GM23248 (cell line): ENCODE data around the gene CERK. TPM values are rescaled to one million over a fixed set of nuclear protein-coding genes. Genes with fewer than 3 reads are reported as not detected.

Experiments
- DNase-seq: peaks from one replicate; pipeline ENCODE4 v3.0.0-alpha.2; 2015
- H2AFZ ChIP-seq: fragments of 200-600 bp; sonication (generic); 2 replicates; pipeline ENCODE4 v1.6.1; 2016; ENCODE audit warnings: antibody characterized with exemption
- H3F3A ChIP-seq: fragments of 200-600 bp; sonication (generic); 2 replicates; pipeline ENCODE4 v1.6.1; 2016; ENCODE audit warnings: mild to moderate bottlenecking, antibody characterized with exemption, mixed run types; ENCODE audit not compliant: insufficient read depth
- H3K27ac ChIP-seq: fragments of 200-600 bp; sonication (generic); 2 replicates; pipeline ENCODE4 v1.5.1; 2016; ENCODE audit warnings: mild to moderate bottlenecking
- H3K27me3 ChIP-seq: fragments of 200-600 bp; sonication (generic); replicated peaks from 2 replicates; pipeline ENCODE4 v1.6.1; 2016; ENCODE audit warnings: mild to moderate bottlenecking; ENCODE audit not compliant: insufficient read depth
- H3K36me3 ChIP-seq: fragments of 200-600 bp; sonication (generic); 2 replicates; pipeline ENCODE4 v1.6.1; 2016; ENCODE audit warnings: low read depth, mild to moderate bottlenecking
- H3K4me1 ChIP-seq: fragments of 200-600 bp; sonication (generic); 2 replicates; pipeline ENCODE4 v1.6.1; 2016; ENCODE audit warnings: mild to moderate bottlenecking; ENCODE audit not compliant: insufficient read depth
- H3K4me2 ChIP-seq: fragments of 200-600 bp; sonication (generic); one replicate; pipeline ENCODE4 v1.6.1; 2016; ENCODE audit warnings: mild to moderate bottlenecking; ENCODE audit not compliant: unreplicated experiment
- H3K4me3 ChIP-seq: fragments of 200-600 bp; sonication (generic); 2 replicates; pipeline ENCODE4 v1.5.1; 2016; ENCODE audit warnings: mild to moderate bottlenecking
- H3K79me2 ChIP-seq: fragments of 200-600 bp; sonication (generic); 2 replicates; pipeline ENCODE4 v1.6.1; 2016; ENCODE audit warnings: mild to moderate bottlenecking; ENCODE audit not compliant: insufficient read depth
- H3K9ac ChIP-seq: fragments of 200-600 bp; sonication (generic); 2 replicates; pipeline ENCODE4 v1.6.1; 2016; ENCODE audit warnings: mild to moderate bottlenecking
- H3K9me2 ChIP-seq: fragments of 200-600 bp; sonication (generic); 2 replicates; pipeline ENCODE4 v1.6.1; 2016; ENCODE audit warnings: mixed run types, mild to moderate bottlenecking, moderate library complexity; ENCODE audit not compliant: insufficient read depth
- H3K9me3 ChIP-seq: fragments of 200-600 bp; sonication (generic); one replicate; pipeline ENCODE4 v1.6.1; 2017; ENCODE audit warnings: low read depth
- H4K20me1 ChIP-seq: fragments of 200-600 bp; sonication (generic); 2 replicates; pipeline ENCODE4 v1.6.0; 2016; ENCODE audit not compliant: insufficient read depth
- EZH2 ChIP-seq: fragments of 200-600 bp; sonication (generic); IDR thresholded peaks from 2 replicates; pipeline ENCODE4 v1.6.1; 2018; ENCODE audit warnings: antibody characterized with exemption, mild to moderate bottlenecking; ENCODE audit not compliant: insufficient read depth, poor library complexity, severe bottlenecking
- EZH2phosphoT487 ChIP-seq: fragments of 200-600 bp; sonication (generic); IDR thresholded peaks from 2 replicates; pipeline ENCODE4 v1.6.1; 2018; ENCODE audit warnings: antibody characterized with exemption, moderate library complexity, mild to moderate bottlenecking, low read depth; ENCODE audit not compliant: insufficient read depth
- WGBS, 2 experiments: methylation state at CpG; one replicate each; pipeline ENCODE4 v1.1.6; 2015 to 2017; ENCODE audit warnings: low lambda C conversion rate in 2 of 2, low coverage in 1 of 2; ENCODE audit errors: missing lambda C conversion rate in 2 of 2; 5-methylcytosine and 5-hydroxymethylcytosine counted together
- in situ Hi-C: fragments of 300-500 bp; cut with MboI; formaldehyde crosslinking; loops from 2 replicates; pipeline ENCODE4 v1.15.0; 2020
- polyA plus RNA-seq: library from polyadenylated mRNA; unstranded; fragments of >200 nt; fragmentation: Nextera tagmentation; extraction: Ambion mirVana; gene quantifications from 2 replicates; pipeline ENCODE4 v1.2.1, GENCODE V29; 2016
- total RNA-seq: library from RNA; depleted of rRNA; stranded (reverse); fragments of >200 nt; shearing (Covaris generic); gene quantifications from 2 replicates; pipeline ENCODE4 v1.2.3, GENCODE V29; 2014

The CERK gene
- total and polyA plus RNA-seq, 2 experiments from 2014 or later = 25.3 to 45.4 TPM

DNA sequence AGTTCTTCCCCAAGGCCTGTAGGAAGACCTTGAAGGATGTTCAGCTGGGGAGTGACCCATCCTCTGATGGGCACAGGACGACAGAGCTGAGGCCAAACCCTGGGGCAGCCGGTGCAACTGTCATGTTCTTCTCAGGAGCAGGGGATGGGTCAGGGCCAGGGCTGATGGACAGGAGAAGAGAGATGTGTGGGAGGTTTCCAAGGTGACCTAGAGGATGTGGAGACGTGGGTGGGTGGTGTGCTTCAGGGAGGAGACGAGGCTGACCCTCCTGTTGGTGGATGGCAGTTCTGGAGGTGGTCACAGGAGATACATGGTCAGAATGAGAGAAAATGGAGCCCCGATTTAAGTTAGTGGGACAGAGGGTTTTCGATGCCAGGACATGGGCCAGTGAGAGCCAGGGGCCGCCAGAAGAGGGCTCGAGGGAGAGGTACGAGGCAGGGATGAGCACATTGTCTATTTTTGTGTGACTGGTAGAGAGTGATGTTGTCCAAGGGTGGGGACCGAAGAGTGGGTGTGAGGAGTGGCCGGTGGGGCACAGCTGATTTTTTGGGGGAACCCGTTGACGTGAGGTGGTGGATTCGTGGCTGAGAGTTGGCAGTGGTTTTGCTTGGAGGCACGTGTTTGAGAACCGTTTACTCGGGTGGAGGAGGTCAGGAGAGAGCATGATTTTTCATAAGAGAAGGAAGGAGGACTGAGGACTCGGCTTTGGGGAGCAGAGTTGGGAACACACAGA, 39.0 kb upstream of the CERK start:
- in situ Hi-C loops = no loop called here
- Histone ChIP-seq H2AFZ (no peak overlapping the region), H3K9me2 (no peaks in the 10 kb centered on the region), H3F3A (peaks cover 12% of the 10 kb centered on the region; the same call in 1 of the 2 replicates), H3K36me3 (no peaks in the 10 kb centered on the region), H3K9ac (no peak overlapping the region), H3K79me2 (peaks cover 88% of the 10 kb centered on the region), H3K4me3 (no peak overlapping the region), H3K4me2 (no peak overlapping the region), H3K9me3 (no peaks in the 10 kb centered on the region), H3K27me3 (no peaks in the 10 kb centered on the region), H3K27ac (no peak overlapping the region), H4K20me1 (0 out of 2 replicates have a peak, but pooled peaks cover 5% of the 10 kb centered on the region), H3K4me1 (peaks cover 14% of the 10 kb centered on the region)
- WGBS, 2 experiments = 77 to 85% methylated on average over 17 to 18 of the region's 18 CpGs
- no peak for TF ChIP-seq EZH2
- no peak for TF ChIP-seq EZH2phosphoT487
- DNase-seq = no peak

DNA sequence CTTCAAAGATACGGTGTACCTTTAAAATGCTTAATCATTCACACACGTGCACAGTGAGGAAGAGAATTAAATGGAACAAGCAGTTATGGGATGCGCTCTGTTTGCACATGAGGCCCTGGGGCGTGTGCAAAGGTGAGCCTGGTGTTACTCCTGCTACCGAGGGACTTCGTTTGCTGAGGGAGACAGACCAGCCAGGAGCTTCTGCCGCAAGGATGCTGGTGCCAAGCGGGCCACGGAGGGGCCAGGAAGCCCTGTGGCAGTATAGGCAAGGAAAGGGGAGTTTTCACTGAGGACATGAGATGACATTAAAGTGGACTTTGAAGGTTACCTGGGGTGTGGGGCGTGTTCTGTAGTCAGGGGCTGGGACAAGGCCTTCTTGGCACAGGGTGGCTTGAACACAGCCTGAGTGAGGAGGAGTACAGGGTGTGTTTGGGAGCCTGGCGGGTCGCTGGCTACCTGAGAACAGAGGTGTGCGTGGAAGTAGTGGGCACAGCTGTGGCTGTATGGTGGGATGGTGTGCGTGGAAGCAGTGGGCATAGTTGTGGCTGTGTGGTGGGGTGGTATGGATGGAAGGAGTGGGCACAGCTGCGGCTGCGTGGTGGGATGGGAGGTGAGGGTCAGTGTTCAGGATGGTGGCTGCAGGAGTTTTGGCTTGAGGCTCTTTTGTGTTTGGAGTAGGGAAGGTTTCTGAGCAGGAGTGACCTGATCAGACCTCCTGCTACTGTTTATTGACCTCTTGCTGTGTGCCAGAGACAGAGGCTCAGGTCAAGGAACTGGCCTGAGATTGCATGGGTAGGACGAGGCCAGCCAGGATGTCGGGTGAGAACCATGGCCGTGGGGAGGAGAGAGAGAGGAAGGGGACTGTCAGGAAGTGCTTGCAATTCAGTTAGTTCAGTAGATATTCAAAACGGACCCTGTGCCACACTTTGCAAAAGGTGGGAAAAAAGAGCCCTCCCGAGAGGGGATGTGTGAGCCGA, 38.1 kb upstream of the CERK start:
- WGBS, 2 experiments = 94 to 95% methylated on average over 22 of the region's 22 CpGs
- Histone ChIP-seq H3K36me3 (no peaks in the 10 kb centered on the region), H3K27ac (no peak overlapping the region), H3F3A (peaks cover 13% of the 10 kb centered on the region; the same call in 1 of the 2 replicates), H2AFZ (no peak overlapping the region), H3K4me3 (no peak overlapping the region), H3K79me2 (peaks cover 88% of the 10 kb centered on the region), H3K4me2 (no peak overlapping the region), H3K9me3 (no peaks in the 10 kb centered on the region), H4K20me1 (0 out of 2 replicates have a peak, but pooled peaks cover 5% of the 10 kb centered on the region), H3K27me3 (no peaks in the 10 kb centered on the region), H3K9ac (no peak overlapping the region), H3K9me2 (no peaks in the 10 kb centered on the region), H3K4me1 (peaks cover 14% of the 10 kb centered on the region)
- in situ Hi-C loops = no loop called here
- no peak for TF ChIP-seq EZH2
- no peak for TF ChIP-seq EZH2phosphoT487
- DNase-seq = no peak

DNA sequence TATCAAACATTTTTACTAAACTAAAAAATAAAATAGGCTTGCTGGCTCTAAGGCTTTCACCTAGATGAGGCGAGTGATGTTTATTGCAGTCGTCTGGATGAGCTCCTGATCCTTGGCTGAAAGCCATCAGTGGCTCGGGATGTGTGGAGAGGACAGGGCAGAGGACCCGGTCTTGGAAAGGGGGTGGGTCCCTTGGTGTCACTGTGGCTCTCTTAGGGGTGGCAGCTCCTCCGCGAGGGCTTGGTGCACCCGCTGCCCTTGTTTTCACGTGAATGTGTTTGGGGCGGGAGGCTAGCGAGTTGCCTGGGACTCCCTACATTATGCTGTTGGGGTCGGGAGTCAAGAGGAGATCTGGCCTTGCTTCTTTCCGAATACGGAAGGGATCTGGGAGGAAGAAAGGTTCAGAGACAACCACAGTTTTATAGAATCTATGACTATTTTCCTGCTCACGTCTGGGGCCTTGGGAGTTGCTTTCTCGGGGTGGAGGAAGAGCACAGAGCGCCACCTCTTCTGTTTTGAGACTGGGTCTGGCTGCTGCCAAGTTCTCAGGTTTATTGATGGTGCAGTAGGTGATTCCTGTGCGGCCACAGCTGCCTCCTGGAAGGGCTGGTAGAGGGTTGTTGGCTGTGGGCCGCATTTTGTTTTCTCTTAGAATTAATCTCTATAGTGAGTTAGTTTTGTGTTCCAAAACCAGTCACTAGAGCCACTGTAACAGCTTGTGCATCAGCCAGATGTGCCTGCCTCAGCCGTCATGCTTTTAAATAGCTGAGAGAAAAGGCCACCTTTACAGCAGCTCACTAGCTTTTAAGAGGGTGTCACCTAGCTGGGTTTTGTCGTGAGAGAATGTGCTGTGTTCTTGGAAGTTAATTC, 37.2 kb upstream of the CERK start:
- H3K27ac ChIP-seq = no peak overlapping the region
- H3K36me3 ChIP-seq = no peaks in the 10 kb centered on the region
- 0 out of 2 replicates have a peak, but pooled peaks cover 5% of the 10 kb centered on the region for H4K20me1 ChIP-seq
- DNase-seq = no peak
- no peak overlapping the region for H3K9ac ChIP-seq
- H3K27me3 ChIP-seq = no peaks in the 10 kb centered on the region
- WGBS, 2 experiments = 90 to 94% methylated on average over 20 of the region's 20 CpGs
- peaks cover 14% of the 10 kb centered on the region for H3K4me1 ChIP-seq
- H3K79me2 ChIP-seq = peaks cover 92% of the 10 kb centered on the region
- TF ChIP-seq EZH2phosphoT487 (no peak), EZH2 (no peak)
- H3K9me2 ChIP-seq = no peaks in the 10 kb centered on the region
- no peak overlapping the region for H2AFZ ChIP-seq
- no peaks in the 10 kb centered on the region for H3K9me3 ChIP-seq
- in situ Hi-C loops = no loop called here
- H3K4me3 ChIP-seq = no peak overlapping the region
- H3K4me2 ChIP-seq = no peak overlapping the region
- H3F3A ChIP-seq = peaks cover 16% of the 10 kb centered on the region; the same call in 1 of the 2 replicates
